ENCODE results near the gene IGFL3.
A peak's percentile ranks its signal among the peaks of the same experiment; 100 is the strongest.
"Not testable (repeated sequence)": the region's sequence is repeated elsewhere in the genome, so short reads cannot be mapped to it uniquely, and the experiment has no call there.

Gene IGFL3

GRCh38 chr19:46118136-46118535 lies 6.4 kb downstream of the IGFL3 start:
- DNase-seq: no peak

- DNase-seq: no peak
These were observed 8.4 kb downstream of the IGFL3 start for GRCh38 chr19:46116121-46116520.

- no peak for DNase-seq
These were observed 8.9 kb downstream of the IGFL3 start for GRCh38 chr19:46115396-46116106.

- no peak for DNase-seq
These were observed 10.8 kb downstream of the IGFL3 start for GRCh38 chr19:46113726-46114125.

GRCh38 chr19:46112527-46112926 lies 12.0 kb downstream of the IGFL3 start:
- no peak for DNase-seq

GRCh38 chr19:46111376-46111775 lies 13.1 kb downstream of the IGFL3 start:
- no peak for DNase-seq

- DNase-seq: no peak
These were observed 14.6 kb downstream of the IGFL3 start for GRCh38 chr19:46109876-46110275.

GRCh38 chr19:46107371-46107770 lies 17.1 kb downstream of the IGFL3 start:
- no peak for DNase-seq

- not testable (repeated sequence) for DNase-seq
These were observed 22.2 kb downstream of the IGFL3 start for GRCh38 chr19:46102333-46102732.

GRCh38 chr19:46101293-46101692 lies 23.2 kb downstream of the IGFL3 start:
- no peak for DNase-seq

GRCh38 chr19:46100344-46100743 lies 24.1 kb downstream of the IGFL3 start:
- no peak for DNase-seq

GRCh38 chr19:46090444-46090843 lies 34.0 kb downstream of the IGFL3 start:
- DNase-seq: no peak

- no peak for DNase-seq
These were observed 35.1 kb downstream of the IGFL3 start for GRCh38 chr19:46089432-46089831.

GRCh38 chr19:46088101-46088500 lies 36.4 kb downstream of the IGFL3 start:
- DNase-seq: no peak

GRCh38 chr19:46085888-46086287 lies 38.6 kb downstream of the IGFL3 start:
- DNase-seq: no peak

- DNase-seq: no peak
These were observed 41.8 kb downstream of the IGFL3 start for GRCh38 chr19:46082728-46083050.

GRCh38 chr19:46081928-46082727 lies 42.4 kb downstream of the IGFL3 start:
- DNase-seq: peak; percentile 19

GRCh38 chr19:46080561-46080960 lies 43.9 kb downstream of the IGFL3 start:
- DNase-seq: no peak

- DNase-seq: no peak
These were observed 44.9 kb downstream of the IGFL3 start for GRCh38 chr19:46079576-46079975.

- DNase-seq: not testable (repeated sequence)
These were observed 45.7 kb downstream of the IGFL3 start for GRCh38 chr19:46078573-46079332.

GRCh38 chr19:46077815-46078167 lies 46.7 kb downstream of the IGFL3 start:
- DNase-seq: no peak

- peak; percentile 76 for DNase-seq
These were observed 47.3 kb downstream of the IGFL3 start for GRCh38 chr19:46076951-46077814.

Data from NCI-H510A (cell line).